Right lobe of liver (tissue), 4 donors: ENCODE results near the gene RPP25.

Experiments used
- CTCF ChIP-seq, 4 donors: fragments of 200-600 bp in 3 of 4; fragments of 450-650 bp in 1 of 4; IDR thresholded peaks; one replicate each; pipeline versions ENCODE4 v1.5.1 to v1.8.0; 2016 to 2022; ENCODE audit warnings: antibody characterized with exemption in 4 of 4, mild to moderate bottlenecking in 2 of 4
- POLR2A ChIP-seq: fragments of 450-650 bp; IDR thresholded peaks from one replicate; pipeline ENCODE4 v1.6.1; 2017; ENCODE audit warnings: antibody characterized with exemption, mild to moderate bottlenecking
- donor health status: DM: no; HTN: no; CAD: no.
- donor health status: DM: no; HTN: no; CAD: no.
- donor health status: DM: no; HTN: yes; CAD: no.

- TF ChIP-seq CTCF (IDR thresholded peaks at IDR 0.05) (no peak), POLR2A (no peak)
These were observed 27.2 kb upstream of the RPP25 start for GRCh38 chr15:74983725-74984231.
